NCI-H524 treated with DMSO at 0.1 percent for 48 hours (cell line): ENCODE measurements around the gene ALAS1.

Source experiments
- DNase-seq: peaks from one replicate; lab custom pipeline; 2025; lab: John Stamatoyannopoulos, UW

The ALAS1 gene

DNA sequence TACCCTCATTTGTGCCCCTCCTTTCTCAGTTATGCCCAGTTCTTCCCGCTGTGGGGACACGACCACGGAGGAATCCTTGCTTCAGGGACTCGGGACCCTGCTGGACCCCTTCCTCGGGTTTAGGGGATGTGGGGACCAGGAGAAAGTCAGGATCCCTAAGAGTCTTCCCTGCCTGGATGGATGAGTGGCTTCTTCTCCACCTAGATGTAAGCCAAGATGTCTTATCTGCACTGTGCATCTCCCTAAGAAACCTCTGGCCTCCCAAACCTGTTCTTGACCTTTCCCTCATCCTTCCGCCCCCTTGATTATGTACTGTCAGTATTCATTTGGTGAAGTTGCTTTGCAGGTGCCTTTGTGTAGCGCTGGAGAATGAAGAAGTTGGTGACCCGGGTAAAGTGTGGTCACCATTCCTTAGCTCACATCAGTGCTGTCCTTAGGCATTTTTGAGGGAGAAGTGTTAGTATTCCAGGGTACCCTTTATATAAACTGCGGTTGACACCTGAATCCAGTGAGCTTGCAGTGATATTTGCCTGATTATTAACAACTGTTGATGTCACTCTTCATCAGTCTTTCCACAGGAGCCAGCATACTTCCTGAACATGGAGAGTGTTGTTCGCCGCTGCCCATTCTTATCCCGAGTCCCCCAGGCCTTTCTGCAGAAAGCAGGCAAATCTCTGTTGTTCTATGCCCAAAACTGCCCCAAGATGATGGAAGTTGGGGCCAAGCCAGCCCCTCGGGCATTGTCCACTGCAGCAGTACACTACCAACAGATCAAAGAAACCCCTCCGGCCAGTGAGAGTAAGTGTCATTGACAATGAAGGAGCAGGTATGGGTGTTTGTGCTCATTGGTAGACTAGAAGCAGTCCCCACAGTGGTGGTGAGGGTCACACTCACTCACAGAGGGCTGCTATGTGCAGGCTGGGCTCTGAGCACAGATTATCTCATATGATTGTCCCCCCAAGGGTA is 966 bp downstream of the ALAS1 start:
- DNase-seq = no peak

DNA sequence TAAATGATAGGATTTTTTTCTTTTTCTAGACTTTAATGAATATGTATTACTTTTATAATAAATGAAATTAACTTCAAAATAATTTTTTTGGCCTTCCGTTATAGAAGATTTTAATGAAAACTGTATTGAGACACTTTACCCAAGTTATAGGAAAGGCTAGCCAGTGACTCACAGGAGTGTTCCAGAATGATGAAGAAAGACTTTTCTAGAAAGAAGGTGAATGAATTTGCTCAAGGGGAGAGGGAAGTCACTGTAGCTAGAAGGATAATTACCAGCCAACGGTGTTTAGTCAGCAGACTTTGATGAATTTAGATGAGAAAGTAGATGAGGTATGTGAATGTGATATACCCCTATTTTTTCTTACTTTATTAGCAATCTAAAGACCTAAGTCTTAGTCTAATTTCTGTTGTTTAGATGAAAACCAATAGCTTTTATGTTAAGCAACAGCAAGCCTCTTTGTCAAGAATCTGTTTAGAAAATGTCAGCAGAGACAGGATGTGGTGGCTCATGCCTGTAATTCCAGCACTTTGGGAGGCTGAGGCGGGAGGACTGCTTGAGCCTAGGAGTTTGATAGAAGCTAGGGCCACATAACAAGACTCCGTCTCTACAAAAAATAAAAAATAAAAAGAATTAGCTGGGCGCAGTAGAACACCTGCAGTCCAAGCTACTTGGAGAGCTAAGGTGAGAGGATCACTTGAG is 3.2 kb downstream of the ALAS1 start:
- no peak for DNase-seq

DNA sequence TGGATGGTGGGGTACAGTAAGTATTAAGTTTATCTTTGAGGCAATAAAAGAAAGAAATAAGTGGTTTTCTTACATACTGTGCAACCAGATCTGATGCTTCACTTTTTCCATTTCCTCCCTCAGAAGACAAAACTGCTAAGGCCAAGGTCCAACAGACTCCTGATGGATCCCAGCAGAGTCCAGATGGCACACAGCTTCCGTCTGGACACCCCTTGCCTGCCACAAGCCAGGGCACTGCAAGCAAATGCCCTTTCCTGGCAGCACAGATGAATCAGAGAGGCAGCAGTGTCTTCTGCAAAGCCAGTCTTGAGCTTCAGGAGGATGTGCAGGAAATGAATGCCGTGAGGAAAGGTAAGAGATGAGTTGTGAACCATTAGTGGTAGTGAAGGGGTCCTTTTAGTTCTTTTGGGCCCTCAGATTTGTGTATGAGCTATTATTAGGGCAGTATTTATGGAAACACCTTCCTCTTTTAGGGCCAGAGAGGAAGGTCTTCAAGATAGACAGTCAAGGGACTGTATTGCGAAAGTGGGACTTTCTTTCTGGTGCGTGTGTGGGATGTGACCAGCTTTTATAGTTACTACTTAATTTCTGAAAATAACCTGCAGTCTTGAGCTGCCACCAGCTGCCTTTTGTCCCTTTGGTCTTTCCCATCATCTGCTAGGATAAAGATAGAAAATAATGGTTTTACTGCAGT is 4.6 kb downstream of the ALAS1 start:
- DNase-seq = no peak

DNA sequence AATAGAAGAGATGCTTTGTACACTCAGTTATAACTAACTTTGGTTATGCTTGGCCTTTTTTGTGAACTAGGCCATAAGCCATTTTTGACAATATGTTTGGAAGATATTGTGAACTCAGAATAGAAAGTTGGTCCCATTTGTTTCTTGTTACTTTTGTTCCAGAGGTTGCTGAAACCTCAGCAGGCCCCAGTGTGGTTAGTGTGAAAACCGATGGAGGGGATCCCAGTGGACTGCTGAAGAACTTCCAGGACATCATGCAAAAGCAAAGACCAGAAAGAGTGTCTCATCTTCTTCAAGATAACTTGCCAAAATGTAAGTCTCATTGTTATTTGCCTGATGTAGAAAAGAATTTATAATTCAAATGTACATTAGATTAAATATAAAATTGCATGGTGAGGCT is 5.7 kb downstream of the ALAS1 start:
- no peak for DNase-seq

DNA sequence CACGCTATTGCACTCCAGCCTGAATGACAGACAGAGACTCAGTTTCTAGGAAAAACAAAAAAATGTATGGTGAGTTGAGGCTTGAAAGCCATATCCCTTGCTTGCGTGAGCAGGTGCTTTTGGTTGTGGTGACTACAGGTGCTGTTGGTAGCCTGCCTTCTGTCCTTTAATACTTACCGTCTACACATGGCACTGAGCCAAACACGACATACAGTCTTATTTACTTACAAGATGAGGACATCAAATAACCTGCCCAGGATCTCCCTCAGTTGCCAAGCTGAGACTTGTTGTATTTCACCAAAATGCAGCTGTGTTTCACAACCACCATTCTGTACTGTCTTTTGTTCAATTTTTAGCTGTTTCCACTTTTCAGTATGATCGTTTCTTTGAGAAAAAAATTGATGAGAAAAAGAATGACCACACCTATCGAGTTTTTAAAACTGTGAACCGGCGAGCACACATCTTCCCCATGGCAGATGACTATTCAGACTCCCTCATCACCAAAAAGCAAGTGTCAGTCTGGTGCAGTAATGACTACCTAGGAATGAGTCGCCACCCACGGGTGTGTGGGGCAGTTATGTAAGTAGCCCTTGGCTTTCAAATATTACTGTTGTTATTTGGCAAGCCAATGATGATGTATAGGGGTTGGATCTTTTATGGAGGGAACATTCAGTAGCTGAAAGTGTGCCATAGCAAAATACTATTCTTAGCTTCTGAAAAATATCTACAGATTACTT is 6.5 kb downstream of the ALAS1 start:
- DNase-seq = no peak

DNA sequence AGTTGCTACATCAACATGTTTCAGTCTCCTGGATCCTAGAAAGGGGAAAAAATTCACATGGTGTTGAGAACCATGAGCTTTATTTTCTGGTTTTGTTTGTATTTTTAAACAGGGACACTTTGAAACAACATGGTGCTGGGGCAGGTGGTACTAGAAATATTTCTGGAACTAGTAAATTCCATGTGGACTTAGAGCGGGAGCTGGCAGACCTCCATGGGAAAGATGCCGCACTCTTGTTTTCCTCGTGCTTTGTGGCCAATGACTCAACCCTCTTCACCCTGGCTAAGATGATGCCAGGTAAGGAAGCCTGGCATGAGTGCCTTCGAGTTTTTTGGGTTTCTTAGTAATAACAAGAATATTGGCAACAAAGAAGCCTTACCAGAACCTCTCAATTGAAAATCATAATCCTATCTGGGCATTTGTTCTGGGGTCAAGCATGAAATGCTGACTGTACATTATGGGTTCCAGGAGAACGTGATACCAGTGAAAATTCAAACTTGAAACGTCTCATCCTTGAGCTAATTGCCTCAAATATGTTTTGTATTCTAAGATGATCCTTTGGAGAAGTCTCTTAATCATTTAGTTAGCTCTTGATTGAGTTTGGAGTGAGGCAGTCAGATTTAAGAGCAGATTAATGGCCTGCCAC is 7.9 kb downstream of the ALAS1 start:
- no peak for DNase-seq

DNA sequence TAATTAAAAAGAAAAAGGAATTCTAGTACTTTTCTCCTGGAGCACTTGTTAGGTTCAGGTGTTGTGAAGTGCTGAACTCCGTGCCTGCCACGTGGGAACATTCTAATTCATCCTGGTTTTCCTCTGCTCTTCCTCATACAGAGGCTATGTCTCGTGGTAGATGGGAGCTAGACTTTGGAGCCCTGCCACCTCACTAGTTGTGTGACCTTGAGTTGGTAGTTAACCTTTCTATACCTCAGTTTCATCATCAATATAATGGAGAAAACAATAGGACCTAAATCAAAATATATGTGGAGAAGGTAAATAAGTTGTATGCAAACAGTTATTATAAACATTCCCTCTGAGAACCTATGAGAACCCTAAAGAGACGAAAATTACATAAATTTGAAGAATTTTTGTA is 10.6 kb downstream of the ALAS1 start:
- no peak for DNase-seq

DNA sequence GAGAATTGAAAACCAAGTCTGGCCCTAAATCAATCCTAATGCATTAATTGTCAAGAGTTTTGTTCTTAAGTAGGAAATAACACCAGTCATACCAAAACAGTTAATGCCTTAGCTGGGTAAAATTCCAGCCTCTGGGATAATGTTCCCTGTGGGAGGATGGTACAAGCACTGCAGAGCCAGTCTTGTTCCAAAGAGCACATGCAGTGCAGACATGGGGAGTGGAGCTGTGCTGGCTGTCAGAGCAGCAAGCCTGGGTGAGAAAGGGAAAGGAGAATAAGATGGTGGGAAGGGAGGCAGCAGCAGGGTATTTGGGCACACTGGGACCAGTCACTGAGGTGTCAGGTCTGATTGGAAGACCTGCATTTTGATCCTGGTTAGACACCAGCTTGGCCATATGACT is 12.1 kb downstream of the ALAS1 start:
- DNase-seq = no peak

DNA sequence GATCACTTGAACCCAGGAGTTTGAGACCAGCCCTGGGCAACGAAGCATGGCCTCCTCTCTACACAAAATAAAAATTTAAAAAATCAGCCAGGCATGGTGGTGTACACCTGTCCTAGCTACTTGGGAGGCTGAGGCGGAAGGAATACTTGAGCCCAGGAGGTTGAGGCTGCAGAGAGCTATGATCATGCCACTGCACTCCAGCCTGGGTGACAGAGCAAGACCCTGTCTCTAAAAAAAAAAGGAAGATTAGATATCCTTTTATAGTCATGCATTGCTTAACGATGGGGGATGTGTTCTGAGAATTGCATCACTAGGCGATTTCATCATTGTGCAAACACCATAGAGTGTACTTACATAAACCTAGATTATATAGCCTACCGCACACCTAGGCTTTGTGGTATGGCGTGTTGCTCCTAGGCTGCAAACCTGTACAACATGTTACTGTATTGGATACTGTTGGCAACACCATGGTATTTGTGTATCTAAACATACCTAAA is 12.6 kb downstream of the ALAS1 start:
- no peak for DNase-seq

DNA sequence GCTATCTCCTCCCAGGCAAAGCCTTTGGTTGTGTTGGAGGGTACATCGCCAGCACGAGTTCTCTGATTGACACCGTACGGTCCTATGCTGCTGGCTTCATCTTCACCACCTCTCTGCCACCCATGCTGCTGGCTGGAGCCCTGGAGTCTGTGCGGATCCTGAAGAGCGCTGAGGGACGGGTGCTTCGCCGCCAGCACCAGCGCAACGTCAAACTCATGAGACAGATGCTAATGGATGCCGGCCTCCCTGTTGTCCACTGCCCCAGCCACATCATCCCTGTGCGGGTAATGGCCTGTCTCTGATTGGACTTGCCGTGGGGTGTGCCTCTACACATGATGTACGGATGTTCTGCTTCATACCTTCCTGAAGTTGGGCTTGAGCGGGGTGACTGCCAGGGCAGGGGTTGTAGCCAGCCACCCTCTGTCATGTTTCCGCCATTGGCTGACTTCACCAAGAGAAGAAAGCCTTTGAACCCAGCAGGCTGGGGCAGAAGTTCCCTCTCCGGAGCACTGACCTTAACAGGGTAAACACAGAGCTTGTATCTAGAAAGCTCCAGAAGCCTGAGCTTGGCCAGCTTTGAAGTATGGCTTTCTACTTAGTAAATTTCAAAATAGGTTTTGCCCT is 13.4 kb downstream of the ALAS1 start:
- no peak for DNase-seq

DNA sequence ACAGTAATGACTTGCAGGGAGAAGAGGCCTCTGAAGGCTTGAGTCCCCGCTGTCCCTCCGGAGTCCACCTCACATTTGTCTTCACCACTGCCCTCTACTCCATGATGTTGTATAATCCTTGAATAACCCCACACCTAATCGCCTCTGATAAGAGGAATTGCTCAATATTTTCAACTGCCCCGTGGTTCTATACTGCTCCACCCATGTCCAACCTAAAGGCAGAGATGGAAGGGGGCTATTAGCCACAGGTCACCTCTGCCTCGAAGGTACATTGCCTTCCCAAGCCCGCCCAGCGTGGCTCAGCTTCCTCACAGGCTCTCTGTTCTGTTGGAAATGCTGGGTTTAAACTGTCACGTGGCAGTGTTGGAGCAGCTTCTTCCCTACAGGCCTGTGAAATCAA is 15.0 kb downstream of the ALAS1 start:
- no peak for DNase-seq

DNA sequence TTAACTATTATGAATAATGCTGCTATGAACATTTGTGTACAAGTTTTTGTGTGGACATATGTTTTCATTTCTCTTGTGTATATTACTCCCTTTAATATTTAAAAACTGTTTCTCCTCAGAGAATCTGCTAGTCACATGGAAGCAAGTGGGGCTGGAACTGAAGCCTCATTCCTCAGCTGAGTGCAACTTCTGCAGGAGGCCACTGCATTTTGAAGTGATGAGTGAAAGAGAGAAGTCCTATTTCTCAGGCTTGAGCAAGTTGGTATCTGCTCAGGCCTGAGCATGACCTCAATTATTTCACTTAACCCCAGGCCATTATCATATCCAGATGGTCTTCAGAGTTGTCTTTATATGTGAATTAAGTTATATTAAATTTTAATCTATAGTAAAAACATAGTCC is 15.9 kb downstream of the ALAS1 start:
- no peak for DNase-seq

DNA sequence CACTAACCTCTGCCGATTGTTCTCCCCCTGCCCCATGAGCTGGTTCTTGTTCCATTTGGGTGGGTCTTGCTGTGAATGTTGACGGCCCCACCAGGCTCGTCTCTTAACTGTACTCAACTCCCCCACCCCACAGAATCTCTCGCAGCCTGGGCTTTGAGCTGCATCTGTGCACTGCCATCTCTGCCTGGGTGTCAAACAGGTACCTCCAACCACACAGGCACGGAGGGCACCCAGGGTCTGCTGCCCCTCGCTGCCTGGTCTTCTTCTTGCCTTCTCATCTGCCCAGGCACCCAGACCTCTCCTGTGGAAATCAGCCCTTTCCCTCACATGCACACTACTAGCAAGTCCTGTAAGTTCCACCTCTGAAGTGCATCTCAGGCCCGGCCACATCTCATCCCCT is 17.4 kb downstream of the ALAS1 start:
- no peak for DNase-seq

DNA sequence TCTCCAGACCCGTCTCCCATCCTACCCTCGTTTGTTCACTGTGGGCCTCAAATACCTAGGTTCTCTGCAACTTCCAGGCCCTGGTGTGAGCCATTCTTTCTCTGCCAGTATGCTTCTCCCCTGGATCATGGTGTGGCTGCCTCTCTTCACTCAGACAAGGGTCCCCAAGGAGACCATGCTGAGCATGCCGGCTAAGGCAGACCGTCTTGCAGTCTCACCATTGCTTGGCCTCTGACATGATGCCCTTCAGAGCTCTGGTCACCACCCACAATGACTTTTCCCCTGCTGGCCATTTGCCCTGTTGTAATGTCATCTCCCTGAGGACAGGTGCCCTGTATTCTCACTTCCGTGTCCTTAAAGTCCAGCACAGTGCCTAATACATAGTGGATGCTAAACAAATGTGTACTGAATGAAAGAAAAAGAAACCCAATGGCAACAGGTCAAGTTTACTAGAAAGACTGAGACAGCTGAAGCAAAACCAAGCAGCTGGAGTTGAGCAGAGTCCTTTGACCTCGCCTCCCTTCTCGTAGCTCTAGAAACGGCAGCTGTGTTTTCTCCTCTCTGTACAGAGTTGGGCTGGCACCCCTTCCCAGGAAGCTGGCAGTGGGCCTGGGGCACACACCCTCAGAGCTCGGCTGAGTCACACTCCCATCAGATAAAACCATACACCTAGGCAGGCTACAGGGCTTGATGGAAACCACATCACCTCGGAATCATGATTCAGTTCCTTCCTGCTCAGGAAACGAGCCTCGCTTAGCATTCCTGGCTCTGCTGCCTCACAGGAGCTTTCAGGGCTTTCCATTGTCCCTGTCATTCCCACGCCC is 18.8 kb downstream of the ALAS1 start:
- DNase-seq = no peak

DNA sequence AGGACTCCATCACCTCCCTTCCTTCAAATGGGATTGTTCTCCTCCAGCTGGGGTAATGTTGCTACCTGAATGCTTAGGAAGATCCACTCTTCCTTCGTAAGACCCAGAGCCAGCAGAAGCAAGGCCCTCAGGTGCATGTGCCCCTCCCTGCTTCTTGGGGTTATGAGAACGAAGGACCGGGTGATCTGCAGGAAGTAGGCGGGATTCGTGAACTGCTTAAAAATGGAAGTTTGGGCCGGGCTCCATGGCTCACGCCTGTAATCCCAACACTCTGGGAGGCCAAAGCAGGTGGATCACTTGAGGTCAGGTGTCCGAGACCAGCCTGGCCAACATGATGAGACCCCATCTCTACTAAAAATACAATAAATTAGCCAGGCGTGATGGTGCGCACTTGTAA is 19.4 kb downstream of the ALAS1 start:
- no peak for DNase-seq

DNA sequence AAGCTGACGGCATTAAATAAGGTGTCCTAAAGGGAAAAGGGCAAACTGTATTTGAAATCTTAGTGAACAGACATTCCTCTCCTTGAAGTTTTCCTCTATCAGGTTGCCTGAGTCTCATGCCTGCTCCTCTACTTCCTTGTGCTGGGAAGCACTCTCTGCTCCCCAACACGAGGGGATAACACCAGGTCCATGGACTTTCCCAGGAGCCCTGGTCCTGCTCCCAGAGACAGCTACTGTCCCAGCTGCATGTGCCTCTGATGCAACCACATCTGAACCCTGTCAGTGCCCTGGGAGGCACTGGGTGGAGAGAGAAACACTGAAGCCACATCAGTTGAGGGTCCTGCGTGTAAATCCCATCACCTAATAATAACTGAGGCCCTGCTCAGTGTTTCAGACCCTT is 20.1 kb downstream of the ALAS1 start:
- DNase-seq = no peak

DNA sequence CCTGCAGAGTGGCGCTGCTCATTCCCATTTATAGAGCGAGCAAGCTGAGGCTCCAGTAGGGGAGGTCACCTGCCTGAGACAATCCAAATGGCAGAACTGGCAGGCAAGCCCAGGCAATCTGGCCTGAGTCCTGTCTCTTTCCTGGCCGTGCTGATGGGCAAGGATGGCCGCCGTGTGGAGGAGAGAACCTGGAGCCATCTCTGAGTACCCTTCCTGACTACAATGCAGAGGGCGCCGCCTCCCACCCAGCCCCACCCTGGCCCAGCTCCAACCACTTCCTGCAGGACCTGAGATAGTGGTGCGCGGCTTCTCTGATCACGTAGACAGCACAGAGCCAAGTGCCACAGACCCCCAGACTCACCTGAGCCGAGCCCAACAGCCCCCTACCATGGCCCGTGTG is 20.5 kb downstream of the ALAS1 start:
- no peak for DNase-seq

DNA sequence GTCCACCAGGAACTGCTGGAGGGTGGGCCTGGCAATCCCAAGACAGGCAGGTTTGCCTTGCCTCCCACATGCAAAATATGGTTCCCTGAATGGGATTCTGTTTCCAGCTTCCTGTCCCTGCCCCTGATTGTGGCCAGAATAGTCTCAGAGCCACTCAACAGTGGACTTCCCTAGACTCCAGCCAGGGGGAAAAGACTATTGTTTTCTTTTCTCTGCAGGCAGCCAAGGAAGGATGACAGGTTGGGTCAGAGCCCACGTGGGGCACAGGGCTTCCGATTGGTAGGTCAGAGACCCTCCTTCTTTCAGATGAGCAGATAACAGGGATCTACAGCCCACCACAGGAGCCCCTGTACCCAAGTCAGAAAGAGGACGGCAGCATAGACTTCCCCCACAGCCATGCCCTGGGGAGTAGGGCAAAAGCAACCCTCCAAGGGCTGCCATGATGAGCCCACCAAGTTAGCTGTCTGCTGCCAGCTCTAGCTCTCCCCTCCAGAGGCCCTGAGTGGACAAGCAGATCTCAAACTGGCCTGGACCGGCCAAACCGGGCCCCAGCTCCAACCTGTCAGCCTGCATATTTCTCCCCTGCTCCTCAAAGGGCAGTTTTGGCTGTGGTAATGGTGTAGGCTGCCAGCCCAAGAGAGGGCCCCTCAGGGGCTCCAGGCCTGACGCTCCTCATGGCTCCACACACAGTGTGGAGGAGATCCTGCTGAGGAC is 21.1 kb downstream of the ALAS1 start:
- DNase-seq = no peak

DNA sequence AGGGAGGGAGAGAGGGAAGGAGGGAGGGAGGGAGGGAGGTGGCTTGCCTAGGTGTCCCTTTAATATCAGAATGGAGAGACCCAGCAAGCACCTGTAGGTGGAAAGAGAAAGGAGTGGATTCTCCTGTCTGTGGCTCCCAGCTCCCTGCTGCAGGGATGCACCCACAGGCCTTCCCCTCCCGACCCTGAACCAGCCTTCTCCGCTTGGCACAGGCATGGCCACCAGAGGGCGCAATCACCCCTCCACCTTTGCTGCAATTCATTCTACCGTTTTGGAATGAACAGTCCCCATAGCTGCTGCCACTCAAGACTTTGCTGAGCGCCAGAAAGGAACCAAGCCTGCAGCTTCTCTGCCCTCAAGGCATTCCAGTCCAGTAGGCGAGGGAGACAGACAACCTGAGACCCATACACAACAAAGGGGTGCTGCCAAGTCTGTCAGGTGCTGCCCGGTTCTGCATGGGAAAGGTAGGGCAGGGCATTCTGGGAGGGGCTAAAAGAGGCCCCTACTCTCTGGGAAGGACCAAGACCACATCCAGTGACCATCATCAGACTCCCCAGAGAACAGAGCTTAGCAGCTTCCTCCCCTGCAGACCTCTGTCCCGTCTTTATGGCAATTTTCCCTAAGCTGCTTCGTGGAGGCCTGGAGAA is 22.5 kb downstream of the ALAS1 start:
- no peak for DNase-seq
